Kidney (tissue), 14 donors: Measurements from ENCODE around the gene CHMP6. TPM values are rescaled to one million over a fixed set of nuclear protein-coding genes. Genes with fewer than 3 reads are reported as not detected.
A peak's percentile ranks its signal among the peaks of the same experiment; 100 is the strongest.

Source experiments
- DNase-seq, 5 donors: peaks; one replicate each; pipeline ENCODE4 v3.0.0-alpha.2; 2013 to 2020
- FAIRE-seq: peaks from 2 replicates; lab custom pipeline; 2012; peaks lifted over from hg19 to GRCh38; lab: Jason Lieb, UNC
- H3K27ac ChIP-seq, 2 donors: one replicate each; pipeline ENCODE4 v1.7.0; 2013; ENCODE audit warnings: low read depth in 2 of 2, low read length in 2 of 2, inconsistent platforms in 1 of 2
- H3K27me3 ChIP-seq: one replicate; pipeline ENCODE4 v1.7.1; 2013; ENCODE audit warnings: low read length, inconsistent platforms; ENCODE audit not compliant: control insufficient read depth, insufficient read depth
- H3K36me3 ChIP-seq, 3 donors: one replicate each; pipeline versions ENCODE4 v1.7.0 to v1.7.1; 2013; ENCODE audit warnings: low read length in 3 of 3, control low read depth in 1 of 3, inconsistent platforms in 1 of 3; ENCODE audit not compliant: insufficient read depth in 3 of 3, control insufficient read depth in 2 of 3
- H3K4me1 ChIP-seq, 3 donors: one replicate each; pipeline versions ENCODE4 v1.7.0 to v1.7.1; 2013; ENCODE audit warnings: low read length in 3 of 3, inconsistent platforms in 1 of 3, low read depth in 1 of 3; ENCODE audit not compliant: control insufficient read depth in 2 of 3, insufficient read depth in 2 of 3
- H3K4me3 ChIP-seq, 3 donors: one replicate each; pipeline versions ENCODE4 v1.7.0 to v1.8.1; 2013; ENCODE audit warnings: low read length in 3 of 3, control low read depth in 1 of 3, inconsistent platforms in 1 of 3
- H3K9ac ChIP-seq, 3 donors: one replicate each; pipeline versions ENCODE4 v1.7.0 to v1.7.1; 2013; ENCODE audit warnings: low read length in 3 of 3, control low read depth in 1 of 3, inconsistent platforms in 1 of 3
- H3K9me3 ChIP-seq, 3 donors: one replicate each; pipeline versions ENCODE4 v1.7.0 to v1.7.1; 2013; ENCODE audit warnings: low read length in 3 of 3, control low read depth in 1 of 3, inconsistent platforms in 1 of 3; ENCODE audit not compliant: control insufficient read depth in 2 of 3, insufficient read depth in 1 of 3
- CTCF ChIP-seq: IDR thresholded peaks from 3 replicates; pipeline ENCODE4 v1.5.1; 2012; ENCODE audit warnings: mild to moderate bottlenecking, moderate library complexity, borderline replicate concordance; ENCODE audit not compliant: insufficient read depth; ENCODE audit errors: extremely low read depth
- intact Hi-C: fragments of 100-400 bp; cut with DNase I; formaldehyde crosslinking; loops from one replicate; pipeline ENCODE4 v1.11.1; 2022
- polyA plus RNA-seq: library from polyadenylated mRNA; stranded (reverse); fragments of 350-450 nt; fragmentation: Illumina TruSeq; extraction: RNeasy Lipid Tissue Mini Kit (QIAGEN cat#74804); gene quantifications from one replicate; pipeline ENCODE4 v1.2.3, GENCODE V29; 2014; ENCODE audit warnings: low read depth, low replicate concordance; ENCODE audit not compliant: insufficient read depth
- total RNA-seq: library from RNA; stranded (reverse); fragmentation: NEBNext Ultra II Directional; extraction: Animal tissue kit (Norgen Biotek cat#: 25700); gene quantifications from one replicate; pipeline ENCODE4 v1.2.1, GENCODE V29; 2021
- donor health status: control.
- donor health status: control.
- donor health status: control.
- donor health status: control.
- donor health status: control.
- donor health status: DM: yes; HTN: yes; CAD: no.
- donor health status: Normal renal cell carcinoma (clear cell type).

The CHMP6 gene
- total and polyA plus RNA-seq, 2 donors from 2014 or later: 28.0 to 34.1 TPM

- Histone ChIP-seq H3K27ac (no peak overlapping the region), H3K4me1 (peaks cover 0 to 29% (median 9%) of the 10 kb centered on the region in 3 donors), H3K27me3 (no peaks in the 10 kb centered on the region), H3K9me3 (no peaks in the 10 kb centered on the region), H3K9ac (no peak overlapping the region), H3K4me3 (no peak overlapping the region), H3K36me3 (no peaks in the 10 kb centered on the region)
- DNase-seq (no peak), FAIRE-seq (no peak)
- intact Hi-C loops: loop anchor here (5.0 kb wide), 1 partner anchor 113 kb away; no protein-coding TSS in a partner anchor
- no peak for TF ChIP-seq CTCF
Observed at GRCh38 chr17:80989586-80989913, 2.1 kb upstream of the CHMP6 start.

- Histone ChIP-seq H3K27ac (no peak overlapping the region), H3K4me3 (peak overlapping the region; percentile 61 to 79 (median 67)), H3K9ac (peak overlapping the region; percentile 18 to 81 (median 60)), H3K36me3 (peaks cover 0 to 3% (median 0%) of the 10 kb centered on the region in 3 donors), H3K27me3 (no peaks in the 10 kb centered on the region), H3K4me1 (peaks cover 0 to 29% (median 9%) of the 10 kb centered on the region in 3 donors), H3K9me3 (no peaks in the 10 kb centered on the region)
- no peak for FAIRE-seq
- DNase-seq: peak in 1 of 5 donors; percentile 73
- intact Hi-C loops: no loop called here
- no peak for TF ChIP-seq CTCF
Observed at GRCh38 chr17:80990921-80991644, 558 bp upstream of the CHMP6 start.

DNA sequence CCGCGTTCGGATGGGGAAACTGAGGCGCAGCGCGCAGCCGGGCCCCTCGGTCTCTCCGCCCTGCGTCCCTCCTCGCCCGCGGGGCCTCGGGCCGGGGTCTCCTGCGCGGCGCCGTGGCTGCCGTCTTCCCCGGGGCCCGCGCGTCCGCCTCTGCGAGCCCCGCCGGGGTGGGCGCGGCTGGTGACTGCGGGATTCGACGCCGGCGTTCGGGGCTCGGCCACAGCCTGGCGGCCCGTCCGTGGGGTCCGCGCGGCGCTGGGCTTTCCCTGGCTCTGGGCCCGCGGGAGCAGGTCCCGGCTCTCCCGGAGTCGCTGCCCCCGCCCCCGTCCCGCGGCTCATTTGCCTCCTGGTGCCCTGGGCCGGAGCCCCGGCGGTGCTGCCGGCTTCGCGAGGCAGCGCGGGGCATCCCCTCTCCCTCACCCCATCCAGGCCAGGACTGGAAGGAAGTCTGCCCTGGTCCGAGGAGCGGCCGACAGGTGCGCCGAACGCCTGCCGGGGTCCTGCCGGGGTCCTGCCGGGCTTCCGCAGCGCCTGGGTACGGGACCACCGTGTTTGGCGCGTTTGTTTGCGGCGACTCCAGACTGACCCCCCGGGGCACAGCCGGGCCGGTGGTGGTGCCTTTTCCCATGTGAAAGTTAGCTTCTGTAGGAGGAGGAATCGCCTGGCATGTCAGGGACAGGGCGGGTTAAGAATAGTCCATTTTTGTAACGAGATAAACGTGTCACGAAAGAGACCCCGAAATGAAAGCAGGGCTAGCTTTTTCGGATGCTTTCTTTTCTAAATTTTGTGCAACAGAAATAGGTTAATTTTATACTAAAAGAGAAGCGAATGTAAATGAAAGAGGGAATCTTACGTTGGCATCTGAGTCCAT is 671 bp downstream of the CHMP6 start:
- H3K27ac ChIP-seq: no peak overlapping the region
- no peak for TF ChIP-seq CTCF
- peaks cover 0 to 29% (median 9%) of the 10 kb centered on the region in 3 donors for H3K4me1 ChIP-seq
- peak overlapping the region; percentile 39 to 79 (median 58) for H3K4me3 ChIP-seq
- FAIRE-seq: no peak
- H3K36me3 ChIP-seq: peaks cover 0 to 12% (median 7%) of the 10 kb centered on the region in 3 donors
- intact Hi-C loops: no loop called here
- H3K9ac ChIP-seq: peak overlapping the region in 2 of 3 donors; percentile 32 to 67
- peak in 2 of 5 donors; percentile 62 to 80 for DNase-seq
- H3K27me3 ChIP-seq: no peaks in the 10 kb centered on the region
- no peaks in the 10 kb centered on the region for H3K9me3 ChIP-seq
